ENCODE measurements around the gene JHY. TPM values are rescaled to one million over a fixed set of nuclear protein-coding genes. Genes with fewer than 3 reads are reported as not detected.

JHY gene
- polyA plus RNA-seq: under 1 TPM; 0.77 to 0.82 TPM

GRCh38 chr11:122882189-122882856 is at the start of gene JHY:
JHY (plus strand) TSS chr11:122882759; CDS start chr11:122885850, 3,091 bp downstream.
- H3K9me3 ChIP-seq (ENCODE audit: control insufficient read depth in 2 of 2, insufficient read depth in 1 of 2, low read depth in 1 of 2, low read length in 1 of 2): no peaks in the 10 kb centered on the region
- H3K4me3 ChIP-seq (ENCODE audit: low read depth in 1 of 2, low read length in 2 of 2): peak within 1 kb of the TSS; percentile 64 to 75
- no peaks in the 10 kb centered on the region for H3K27me3 ChIP-seq (ENCODE audit: control insufficient read depth in 1 of 2, insufficient read depth in 2 of 2, low read length in 2 of 2)
- WGBS, 2 donors: 23 to 24% methylated on average over 38 to 39 of the region's 39 CpGs
- peak within 1 kb of the TSS; percentile 40 to 73 for H3K27ac ChIP-seq (ENCODE audit: low read depth in 2 of 2, low read length in 1 of 2)
- no peaks in the 10 kb centered on the region for H3K36me3 ChIP-seq (ENCODE audit: control insufficient read depth in 2 of 2, insufficient read depth in 2 of 2, low read length in 1 of 2)
- no peaks in the 10 kb centered on the region for H3K4me1 ChIP-seq (ENCODE audit: control insufficient read depth in 2 of 2, insufficient read depth in 2 of 2, low read length in 1 of 2)

- no peaks in the 10 kb centered on the region for H3K27me3 ChIP-seq (ENCODE audit: control insufficient read depth in 1 of 2, insufficient read depth in 2 of 2, low read length in 2 of 2)
- no peak overlapping the region for H3K27ac ChIP-seq (ENCODE audit: low read depth in 2 of 2, low read length in 1 of 2)
- 79 to 85% methylated on average over 7 of the region's 7 CpGs for WGBS, 2 donors
- no peaks in the 10 kb centered on the region for H3K9me3 ChIP-seq (ENCODE audit: control insufficient read depth in 2 of 2, insufficient read depth in 1 of 2, low read depth in 1 of 2, low read length in 1 of 2)
- H3K4me1 ChIP-seq (ENCODE audit: control insufficient read depth in 2 of 2, insufficient read depth in 2 of 2, low read length in 1 of 2): no peaks in the 10 kb centered on the region
- no peaks in the 10 kb centered on the region for H3K36me3 ChIP-seq (ENCODE audit: control insufficient read depth in 2 of 2, insufficient read depth in 2 of 2, low read length in 1 of 2)
- H3K4me3 ChIP-seq (ENCODE audit: low read depth in 1 of 2, low read length in 2 of 2): no peak overlapping the region
Measured at GRCh38 chr11:122833846-122834464, 48.6 kb upstream of the JHY start.

GRCh38 chr11:122836916-122837315 is 45.6 kb upstream of the JHY start:
- Histone ChIP-seq H3K27ac (ENCODE audit: low read depth in 2 of 2, low read length in 1 of 2) (no peak overlapping the region), H3K4me3 (ENCODE audit: low read depth in 1 of 2, low read length in 2 of 2) (no peak overlapping the region), H3K27me3 (ENCODE audit: control insufficient read depth in 1 of 2, insufficient read depth in 2 of 2, low read length in 2 of 2) (no peaks in the 10 kb centered on the region), H3K36me3 (ENCODE audit: control insufficient read depth in 2 of 2, insufficient read depth in 2 of 2, low read length in 1 of 2) (no peaks in the 10 kb centered on the region), H3K4me1 (ENCODE audit: control insufficient read depth in 2 of 2, insufficient read depth in 2 of 2, low read length in 1 of 2) (no peaks in the 10 kb centered on the region), H3K9me3 (ENCODE audit: control insufficient read depth in 2 of 2, insufficient read depth in 1 of 2, low read depth in 1 of 2, low read length in 1 of 2) (no peaks in the 10 kb centered on the region)

GRCh38 chr11:122837528-122838346 is 44.8 kb upstream of the JHY start:
- H3K27me3 ChIP-seq (ENCODE audit: control insufficient read depth in 1 of 2, insufficient read depth in 2 of 2, low read length in 2 of 2): no peaks in the 10 kb centered on the region
- no peak overlapping the region for H3K4me3 ChIP-seq (ENCODE audit: low read depth in 1 of 2, low read length in 2 of 2)
- no peaks in the 10 kb centered on the region for H3K36me3 ChIP-seq (ENCODE audit: control insufficient read depth in 2 of 2, insufficient read depth in 2 of 2, low read length in 1 of 2)
- WGBS, 2 donors: 87 to 90% methylated on average over 4 of the region's 4 CpGs
- no peaks in the 10 kb centered on the region for H3K9me3 ChIP-seq (ENCODE audit: control insufficient read depth in 2 of 2, insufficient read depth in 1 of 2, low read depth in 1 of 2, low read length in 1 of 2)
- no peaks in the 10 kb centered on the region for H3K4me1 ChIP-seq (ENCODE audit: control insufficient read depth in 2 of 2, insufficient read depth in 2 of 2, low read length in 1 of 2)
- no peak overlapping the region for H3K27ac ChIP-seq (ENCODE audit: low read depth in 2 of 2, low read length in 1 of 2)

- peak overlapping the region in 1 of 2 donors; percentile 39 for H3K27ac ChIP-seq (ENCODE audit: low read depth in 2 of 2, low read length in 1 of 2)
- WGBS, 2 donors: 47 to 67% methylated on average over 10 of the region's 10 CpGs
- no peaks in the 10 kb centered on the region for H3K9me3 ChIP-seq (ENCODE audit: control insufficient read depth in 2 of 2, insufficient read depth in 1 of 2, low read depth in 1 of 2, low read length in 1 of 2)
- no peaks in the 10 kb centered on the region for H3K4me1 ChIP-seq (ENCODE audit: control insufficient read depth in 2 of 2, insufficient read depth in 2 of 2, low read length in 1 of 2)
- no peaks in the 10 kb centered on the region for H3K27me3 ChIP-seq (ENCODE audit: control insufficient read depth in 1 of 2, insufficient read depth in 2 of 2, low read length in 2 of 2)
- no peak overlapping the region for H3K4me3 ChIP-seq (ENCODE audit: low read depth in 1 of 2, low read length in 2 of 2)
- H3K36me3 ChIP-seq (ENCODE audit: control insufficient read depth in 2 of 2, insufficient read depth in 2 of 2, low read length in 1 of 2): no peaks in the 10 kb centered on the region
Measured at GRCh38 chr11:122843281-122844141, 39.0 kb upstream of the JHY start.

- Histone ChIP-seq H3K27me3 (ENCODE audit: control insufficient read depth in 1 of 2, insufficient read depth in 2 of 2, low read length in 2 of 2) (no peaks in the 10 kb centered on the region), H3K4me3 (ENCODE audit: low read depth in 1 of 2, low read length in 2 of 2) (no peak overlapping the region), H3K27ac (ENCODE audit: low read depth in 2 of 2, low read length in 1 of 2) (no peak overlapping the region), H3K36me3 (ENCODE audit: control insufficient read depth in 2 of 2, insufficient read depth in 2 of 2, low read length in 1 of 2) (no peaks in the 10 kb centered on the region), H3K4me1 (ENCODE audit: control insufficient read depth in 2 of 2, insufficient read depth in 2 of 2, low read length in 1 of 2) (no peaks in the 10 kb centered on the region), H3K9me3 (ENCODE audit: control insufficient read depth in 2 of 2, insufficient read depth in 1 of 2, low read depth in 1 of 2, low read length in 1 of 2) (no peaks in the 10 kb centered on the region)
- 79 to 82% methylated on average over 1 of the region's 1 CpG for WGBS, 2 donors
Measured at GRCh38 chr11:122847466-122847865, 35.1 kb upstream of the JHY start.

GRCh38 chr11:122848186-122848585 is 34.4 kb upstream of the JHY start:
- Histone ChIP-seq H3K27me3 (ENCODE audit: control insufficient read depth in 1 of 2, insufficient read depth in 2 of 2, low read length in 2 of 2) (no peaks in the 10 kb centered on the region), H3K27ac (ENCODE audit: low read depth in 2 of 2, low read length in 1 of 2) (no peak overlapping the region), H3K36me3 (ENCODE audit: control insufficient read depth in 2 of 2, insufficient read depth in 2 of 2, low read length in 1 of 2) (no peaks in the 10 kb centered on the region), H3K4me3 (ENCODE audit: low read depth in 1 of 2, low read length in 2 of 2) (no peak overlapping the region), H3K9me3 (ENCODE audit: control insufficient read depth in 2 of 2, insufficient read depth in 1 of 2, low read depth in 1 of 2, low read length in 1 of 2) (no peaks in the 10 kb centered on the region), H3K4me1 (ENCODE audit: control insufficient read depth in 2 of 2, insufficient read depth in 2 of 2, low read length in 1 of 2) (no peaks in the 10 kb centered on the region)
- 91 to 94% methylated on average over 1 of the region's 1 CpG for WGBS, 2 donors

GRCh38 chr11:122850076-122850631 is 32.4 kb upstream of the JHY start:
- Histone ChIP-seq H3K4me1 (ENCODE audit: control insufficient read depth in 2 of 2, insufficient read depth in 2 of 2, low read length in 1 of 2) (no peaks in the 10 kb centered on the region), H3K27ac (ENCODE audit: low read depth in 2 of 2, low read length in 1 of 2) (no peak overlapping the region), H3K36me3 (ENCODE audit: control insufficient read depth in 2 of 2, insufficient read depth in 2 of 2, low read length in 1 of 2) (no peaks in the 10 kb centered on the region), H3K27me3 (ENCODE audit: control insufficient read depth in 1 of 2, insufficient read depth in 2 of 2, low read length in 2 of 2) (no peaks in the 10 kb centered on the region), H3K4me3 (ENCODE audit: low read depth in 1 of 2, low read length in 2 of 2) (no peak overlapping the region), H3K9me3 (ENCODE audit: control insufficient read depth in 2 of 2, insufficient read depth in 1 of 2, low read depth in 1 of 2, low read length in 1 of 2) (no peaks in the 10 kb centered on the region)
- WGBS, 2 donors: 51 to 60% methylated on average over 7 of the region's 7 CpGs
